ENCODE results near the gene EEF1E1.

The EEF1E1 gene

GRCh38 chr6:8069151-8069550 lies 33.2 kb downstream of the EEF1E1 start (continued):
- TF ChIP-seq ZNF645 (tag by site-specific recombination; IDR thresholded peaks at IDR 0.05) = no peak
- no peak for TF ChIP-seq SCRT2 (tag by site-specific recombination; IDR thresholded peaks at IDR 0.05)
- TF ChIP-seq ZNF138 (tag by site-specific recombination; IDR thresholded peaks at IDR 0.05; ENCODE audit: borderline replicate concordance) = no peak
- TF ChIP-seq ZNF791 (tag by site-specific recombination; IDR thresholded peaks at IDR 0.05) = no peak

GRCh38 chr6:8066108-8066507 lies 36.2 kb downstream of the EEF1E1 start:
- Histone ChIP-seq H3K4me1 (ENCODE audit: control insufficient read depth, insufficient read depth, low read length) (peaks cover 3% of the 10 kb centered on the region), H3K4me3 (ENCODE audit: low read depth, low read length) (no peak overlapping the region), H3K9me3 (ENCODE audit: control insufficient read depth, insufficient read depth, low read depth, low read length) (no peaks in the 10 kb centered on the region), H3K27ac (ENCODE audit: extremely low read depth, low read depth, low read length) (no peak overlapping the region), H3K36me3 (ENCODE audit: control insufficient read depth in 2 of 2, insufficient read depth in 1 of 2, low read length in 2 of 2) (peaks cover 0 to 11% of the 10 kb centered on the region in 2 experiments; a peak in 1 of 3 replicates)
- TF ChIP-seq ZBTB6 (tag by site-specific recombination; IDR thresholded peaks at IDR 0.05) (no peak), ZNF121 (tag by site-specific recombination; IDR thresholded peaks at IDR 0.05) (no peak), SCRT2 (tag by site-specific recombination; IDR thresholded peaks at IDR 0.05) (no peak), ZNF24 (tag by site-specific recombination; IDR thresholded peaks at IDR 0.05) (no peak), AEBP2 (tag by site-specific recombination; IDR thresholded peaks at IDR 0.05; ENCODE audit: borderline replicate concordance) (no peak), GFI1B (tag by site-specific recombination; IDR thresholded peaks at IDR 0.05) (no peak), ZNF658 (tag by site-specific recombination; IDR thresholded peaks at IDR 0.05) (no peak), ZNF214 (tag by site-specific recombination; IDR thresholded peaks at IDR 0.05; ENCODE audit: borderline replicate concordance) (no peak), ZNF426 (tag by site-specific recombination; IDR thresholded peaks at IDR 0.05) (no peak), ZNF280D (tag by site-specific recombination; IDR thresholded peaks at IDR 0.05) (no peak), ZNF510 (tag by site-specific recombination; IDR thresholded peaks at IDR 0.05; ENCODE audit: insufficient replicate concordance) (no peak), ZNF114 (tag by site-specific recombination; IDR thresholded peaks at IDR 0.05) (no peak), ZNF169 (tag by site-specific recombination; IDR thresholded peaks at IDR 0.05) (no peak), PRDM10 (tag by site-specific recombination; IDR thresholded peaks at IDR 0.05) (no peak), TRIM28 (IDR thresholded peaks at IDR 0.05; ENCODE audit: borderline replicate concordance, low read length) (no peak), ZIC2 (tag by site-specific recombination; IDR thresholded peaks at IDR 0.05) (no peak), ZNF768 (tag by site-specific recombination; IDR thresholded peaks at IDR 0.05) (no peak), ZNF707 (tag by site-specific recombination; IDR thresholded peaks at IDR 0.05) (no peak), ZNF660 (tag by site-specific recombination; IDR thresholded peaks at IDR 0.05) (no peak), ZBTB26 (tag by site-specific recombination; optimal IDR thresholded peaks at IDR 0.05) (no peak)
- ChIA-PET POLR2A (no interaction called here), CTCF (no interaction called here)
